Measurements from ENCODE around the gene TTC36. TPM values are rescaled to one million over a fixed set of nuclear protein-coding genes. Genes with fewer than 3 reads are reported as not detected.

The TTC36 gene
- total and polyA plus RNA-seq, 10 of the 15 experiments (the other 5 are each of a cell fraction or from before 2014, with no cell fraction given), result 0.28 to 0.78 (median 0.59) TPM; not detected in 7

GRCh38 chr11:118572061-118572980 is 45.0 kb downstream of the TTC36 start, which contains the start of gene ARCN1 (continued):
- TF ChIP-seq CBFB (IDR thresholded peaks at IDR 0.05; ENCODE audit: low read depth) (peak; percentile 68; the same call in 1 of the 2 replicates), BHLHE40 (IDR thresholded peaks at IDR 0.05; ENCODE audit: borderline replicate concordance in 1 of 2, low read depth in 2 of 2, low read length in 1 of 2) (peak in 1 of 2 experiments; percentile 30; a peak in 1 of 4 replicates), SMARCA5 (IDR thresholded peaks at IDR 0.05) (no peak), RELA (IDR thresholded peaks at IDR 0.05; ENCODE audit: borderline replicate concordance, partially characterized antibody) (no peak), RUNX3 (IDR thresholded peaks at IDR 0.05; ENCODE audit: low read length) (0 out of 2 replicates have a peak, but pooled peaks have one; percentile 14), POLR2A (IDR thresholded peaks at IDR 0.05; ENCODE audit: low read depth, low read length) (peak; percentile 96), BACH1 (IDR thresholded peaks at IDR 0.05; ENCODE audit: borderline replicate concordance) (peak; percentile 33; the same call in 1 of the 2 replicates), CUX1 (IDR thresholded peaks at IDR 0.05; ENCODE audit: insufficient replicate concordance, low read depth, low read length) (no peak), HDAC6 (IDR thresholded peaks at IDR 0.05; ENCODE audit: unreplicated experiment) (peak; percentile 31), NR2C1 (IDR thresholded peaks at IDR 0.05) (peak; percentile 87), CHD2 (IDR thresholded peaks at IDR 0.05; ENCODE audit: borderline replicate concordance, low read depth, low read length) (peak; percentile 44; the same call in 1 of the 2 replicates), SRF (IDR thresholded peaks at IDR 0.05; ENCODE audit: low read depth in 2 of 2, low read length in 2 of 2) (0 out of 4 replicates have a peak, but pooled peaks of 1 of the 2 experiments have one; percentile 10), NBN (IDR thresholded peaks at IDR 0.05) (0 out of 2 replicates have a peak, but pooled peaks have one; percentile 63), TAF1 (IDR thresholded peaks at IDR 0.05; ENCODE audit: borderline replicate concordance, low read depth, low read length) (peak; percentile 73; the same call in 1 of the 2 replicates), POLR2AphosphoS5 (IDR thresholded peaks at IDR 0.05; ENCODE audit: low read length) (peak; percentile 86; the same call in 1 of the 2 replicates), PML (IDR thresholded peaks at IDR 0.05; ENCODE audit: low read length) (peak; percentile 54; the same call in 1 of the 2 replicates), ZZZ3 (IDR thresholded peaks at IDR 0.05; ENCODE audit: control insufficient read depth, insufficient read length, low read depth) (no peak), MTA2 (IDR thresholded peaks at IDR 0.05; ENCODE audit: low read depth) (peak; percentile 60; the same call in 1 of the 2 replicates), NR2F1 (conservative IDR thresholded peaks at IDR 0.05) (peak; percentile 80; the same call in 1 of the 2 replicates)
- TF ChIP-seq, protein P1, sequence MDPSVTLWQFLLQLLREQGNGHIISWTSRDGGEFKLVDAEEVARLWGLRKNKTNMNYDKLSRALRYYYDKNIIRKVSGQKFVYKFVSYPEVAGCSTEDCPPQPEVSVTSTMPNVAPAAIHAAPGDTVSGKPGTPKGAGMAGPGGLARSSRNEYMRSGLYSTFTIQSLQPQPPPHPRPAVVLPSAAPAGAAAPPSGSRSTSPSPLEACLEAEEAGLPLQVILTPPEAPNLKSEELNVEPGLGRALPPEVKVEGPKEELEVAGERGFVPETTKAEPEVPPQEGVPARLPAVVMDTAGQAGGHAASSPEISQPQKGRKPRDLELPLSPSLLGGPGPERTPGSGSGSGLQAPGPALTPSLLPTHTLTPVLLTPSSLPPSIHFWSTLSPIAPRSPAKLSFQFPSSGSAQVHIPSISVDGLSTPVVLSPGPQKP (IDR thresholded peaks at IDR 0.05; ENCODE audit: low read depth, low read length), result no peak; the same call in 1 of the 2 replicates

Measured in GM12878 (cell line).